GM18868 (cell line): ENCODE data around the gene GCLC.
A peak's percentile ranks its signal among the peaks of the same experiment; 100 is the strongest.

Source experiments
- ATAC-seq: cut with Tn5 transposase; IDR thresholded peaks from one replicate; pipeline ENCODE4 v1.9.1; 2021; ENCODE audit warnings: mild to moderate bottlenecking, moderate library complexity; ENCODE audit not compliant: unreplicated experiment

Gene GCLC

DNA sequence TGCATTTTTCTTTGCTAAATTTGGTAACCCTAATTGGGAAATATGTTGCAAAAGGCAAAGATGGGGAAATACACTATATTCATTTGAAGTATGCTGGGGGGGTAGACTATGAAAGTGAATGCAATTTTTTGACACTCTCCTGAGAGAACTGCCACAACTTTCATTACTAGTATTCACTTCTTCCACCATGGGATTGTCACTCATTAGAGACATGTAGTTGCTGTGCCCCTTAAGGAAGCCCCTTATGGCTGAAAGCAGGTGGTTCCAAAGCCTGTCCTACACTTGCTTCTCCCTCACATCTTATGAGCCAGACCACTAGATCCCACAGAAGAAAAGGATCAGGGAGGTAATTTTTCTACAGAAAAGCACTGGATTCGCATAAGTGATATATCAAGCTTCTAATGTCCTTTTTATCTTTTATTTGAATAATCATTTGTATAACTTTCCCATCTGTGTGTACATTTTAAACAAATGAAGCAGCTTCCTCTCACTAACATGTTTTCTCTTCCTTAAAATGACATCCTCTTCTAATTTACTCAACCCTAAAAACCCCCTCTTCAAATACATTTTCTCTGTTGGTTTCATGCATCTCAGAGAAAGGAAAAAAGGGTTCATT lies 83.8 kb downstream of the GCLC start:
- ATAC-seq, result peak; percentile 81

DNA sequence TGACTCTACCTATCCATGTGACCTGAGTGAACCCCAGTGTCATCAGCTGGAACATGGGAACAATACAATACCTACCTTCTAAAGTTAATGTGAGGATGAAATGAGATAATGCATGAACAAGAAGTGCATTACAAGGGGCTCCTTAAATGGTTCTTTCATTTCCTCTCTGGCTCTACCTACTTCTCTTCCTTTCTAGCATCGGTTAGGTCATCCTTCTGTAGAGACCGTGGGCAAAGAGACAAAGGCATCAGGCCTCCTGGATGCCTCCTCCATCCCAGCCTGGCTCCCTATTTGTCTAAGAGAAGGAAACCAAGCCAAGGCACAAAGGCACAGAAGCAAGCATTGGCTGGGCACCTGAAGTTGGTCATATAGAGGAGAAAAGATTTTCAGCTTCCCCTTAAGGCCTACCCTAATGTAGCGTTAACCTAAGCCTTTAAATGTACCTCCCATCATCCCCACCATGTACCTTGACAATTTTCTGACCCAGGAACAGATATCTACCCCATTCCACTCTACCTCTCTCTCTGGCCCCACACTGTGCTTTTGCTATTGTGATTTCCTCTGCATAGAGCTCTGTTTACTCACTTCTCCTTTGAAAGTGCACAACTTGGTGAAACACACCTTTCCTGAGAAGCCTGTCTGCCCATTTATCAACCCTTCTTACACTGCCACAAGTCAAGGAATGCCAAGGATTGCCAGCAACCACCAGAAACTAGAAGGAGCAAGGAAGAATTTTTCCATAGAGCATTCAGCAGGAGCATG lies 86.6 kb downstream of the GCLC start:
- peak; percentile 41 for ATAC-seq

DNA sequence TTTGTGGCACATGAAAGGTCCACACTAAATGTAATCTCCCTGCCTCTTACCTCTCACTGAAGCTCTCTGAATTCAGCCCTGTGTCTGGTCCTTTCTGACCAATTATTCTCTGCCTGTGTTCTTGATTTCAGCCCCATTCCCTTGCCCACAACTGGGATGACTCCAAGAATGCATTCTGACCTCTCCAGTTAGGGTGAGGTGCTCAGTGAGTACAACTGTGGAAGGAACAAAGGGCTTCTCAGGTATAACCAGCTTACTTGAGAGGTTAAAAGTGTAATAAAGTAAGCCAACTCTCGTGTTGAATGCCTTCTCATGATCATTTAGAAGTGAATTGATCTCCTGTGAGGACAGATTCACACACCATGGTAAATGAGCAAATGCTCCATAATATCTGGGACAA lies 88.1 kb downstream of the GCLC start:
- ATAC-seq, result no peak

DNA sequence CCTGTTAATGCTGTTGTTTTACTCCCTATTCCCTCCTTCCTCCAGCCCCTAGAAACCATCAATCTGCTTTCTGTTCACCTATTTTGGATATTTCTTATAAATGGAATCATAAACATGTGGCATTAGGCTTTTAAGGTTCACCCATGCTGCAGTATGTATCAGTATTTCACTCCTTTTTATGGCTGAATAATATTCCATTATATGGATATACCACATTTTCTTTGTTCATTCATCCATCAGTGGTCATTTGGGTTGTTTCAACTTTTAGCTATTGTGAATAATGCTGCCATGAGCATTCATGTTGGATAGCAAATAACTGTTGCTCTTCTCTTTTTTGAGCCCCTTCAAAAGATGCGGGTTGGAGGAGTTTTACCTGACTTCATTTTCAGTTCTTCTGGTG lies 89.2 kb downstream of the GCLC start:
- ATAC-seq, result no peak

DNA sequence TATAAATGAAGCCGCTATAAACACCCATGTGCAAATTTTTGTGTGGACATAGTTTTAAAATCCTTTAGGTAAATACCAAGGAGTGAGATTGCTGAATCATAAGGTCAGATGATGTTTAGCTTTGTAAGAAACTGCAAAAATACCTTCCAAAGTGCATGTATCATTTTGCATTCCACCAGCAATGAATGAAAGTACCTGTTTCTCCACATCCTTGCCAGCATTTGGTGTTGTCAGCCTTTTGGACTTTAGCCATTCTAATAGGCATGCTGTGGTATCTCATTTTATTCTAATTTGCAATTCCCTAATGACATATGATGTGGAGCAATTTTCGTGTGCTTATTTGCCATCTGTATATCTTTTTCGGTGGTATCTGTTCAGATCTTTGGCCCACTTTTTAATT lies 93.7 kb downstream of the GCLC start:
- ATAC-seq, result no peak

DNA sequence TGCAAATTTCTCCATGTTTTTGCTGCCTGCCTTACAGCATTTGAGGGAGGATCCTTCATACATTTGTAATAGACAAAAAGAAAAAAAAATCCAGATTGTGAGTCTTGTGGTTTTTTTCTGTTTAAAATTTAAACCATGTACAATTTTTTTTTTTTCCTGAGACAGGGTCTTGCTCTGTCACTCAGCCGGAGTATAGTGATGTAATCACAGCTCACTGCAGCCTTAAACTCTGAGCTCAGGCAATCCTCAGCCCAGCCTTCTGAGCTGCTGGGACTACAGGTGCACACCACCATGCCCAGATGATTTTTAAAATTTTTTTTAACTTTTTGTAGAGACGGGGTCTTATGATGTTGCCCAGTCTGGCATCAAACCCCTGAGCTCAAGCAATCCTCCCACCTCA lies 97.0 kb downstream of the GCLC start:
- no peak for ATAC-seq
